Measurements from ENCODE around the gene KLF13.

KLF13 gene

GRCh38 chr15:31373970-31374369 lies 47.3 kb downstream of the KLF13 start:
- TF ChIP-seq CTCF (IDR thresholded peaks at IDR 0.05; ENCODE audit: control insufficient read depth, insufficient read depth, low read depth, low read length, missing control alignments), result no peak
- DNase-seq (ENCODE audit: low read depth), result no peak
- H3K4me3 ChIP-seq (ENCODE audit: control insufficient read depth, low read depth, low read length), result no peak overlapping the region

GRCh38 chr15:31374489-31374888 lies 47.9 kb downstream of the KLF13 start:
- TF ChIP-seq CTCF (IDR thresholded peaks at IDR 0.05; ENCODE audit: control insufficient read depth, insufficient read depth, low read depth, low read length, missing control alignments), result no peak
- no peak for DNase-seq (ENCODE audit: low read depth)

GRCh38 chr15:31374986-31375385 lies 48.4 kb downstream of the KLF13 start:
- no peak for DNase-seq (ENCODE audit: low read depth)
- H3K4me3 ChIP-seq (ENCODE audit: control insufficient read depth, low read depth, low read length), result no peak overlapping the region
- TF ChIP-seq CTCF (IDR thresholded peaks at IDR 0.05; ENCODE audit: control insufficient read depth, insufficient read depth, low read depth, low read length, missing control alignments), result no peak

More at GRCh38 chr15:31374489-31374888, 47.9 kb downstream of the KLF13 start:
- H3K4me3 ChIP-seq (ENCODE audit: control insufficient read depth, low read depth, low read length), result no peak overlapping the region

- H3K4me3 ChIP-seq (ENCODE audit: control insufficient read depth, low read depth, low read length), result no peak overlapping the region
- no peak for DNase-seq (ENCODE audit: low read depth)
- no peak for TF ChIP-seq CTCF (IDR thresholded peaks at IDR 0.05; ENCODE audit: control insufficient read depth, insufficient read depth, low read depth, low read length, missing control alignments)
Measured at GRCh38 chr15:31375772-31376171, 49.1 kb downstream of the KLF13 start.

- DNase-seq (ENCODE audit: low read depth), result no peak
- no peak for TF ChIP-seq CTCF (IDR thresholded peaks at IDR 0.05; ENCODE audit: control insufficient read depth, insufficient read depth, low read depth, low read length, missing control alignments)
- no peak overlapping the region for H3K4me3 ChIP-seq (ENCODE audit: control insufficient read depth, low read depth, low read length)
Measured at GRCh38 chr15:31376511-31376910, 49.9 kb downstream of the KLF13 start.

GRCh38 chr15:31377030-31377429 lies 50.4 kb downstream of the KLF13 start:
- H3K4me3 ChIP-seq (ENCODE audit: control insufficient read depth, low read depth, low read length), result no peak overlapping the region
- TF ChIP-seq CTCF (IDR thresholded peaks at IDR 0.05; ENCODE audit: control insufficient read depth, insufficient read depth, low read depth, low read length, missing control alignments), result no peak
- DNase-seq (ENCODE audit: low read depth), result no peak

- no peak for TF ChIP-seq CTCF (IDR thresholded peaks at IDR 0.05; ENCODE audit: control insufficient read depth, insufficient read depth, low read depth, low read length, missing control alignments)
- H3K4me3 ChIP-seq (ENCODE audit: control insufficient read depth, low read depth, low read length), result no peak overlapping the region
- DNase-seq (ENCODE audit: low read depth), result no peak
Measured at GRCh38 chr15:31378363-31378903, 51.8 kb downstream of the KLF13 start.

Measured in AG09309 (cell line).